COLO668 (cell line): ENCODE measurements around the gene TIMM17B.

Source experiments
- DNase-seq: peaks from one replicate; lab custom pipeline; 2025; ENCODE audit not compliant: unreplicated experiment; lab: John Stamatoyannopoulos, UW

The TIMM17B gene

GRCh38 chrX:48919360-48919841 lies 21.8 kb upstream of the TIMM17B start:
- peak; percentile 26 for DNase-seq

DNA sequence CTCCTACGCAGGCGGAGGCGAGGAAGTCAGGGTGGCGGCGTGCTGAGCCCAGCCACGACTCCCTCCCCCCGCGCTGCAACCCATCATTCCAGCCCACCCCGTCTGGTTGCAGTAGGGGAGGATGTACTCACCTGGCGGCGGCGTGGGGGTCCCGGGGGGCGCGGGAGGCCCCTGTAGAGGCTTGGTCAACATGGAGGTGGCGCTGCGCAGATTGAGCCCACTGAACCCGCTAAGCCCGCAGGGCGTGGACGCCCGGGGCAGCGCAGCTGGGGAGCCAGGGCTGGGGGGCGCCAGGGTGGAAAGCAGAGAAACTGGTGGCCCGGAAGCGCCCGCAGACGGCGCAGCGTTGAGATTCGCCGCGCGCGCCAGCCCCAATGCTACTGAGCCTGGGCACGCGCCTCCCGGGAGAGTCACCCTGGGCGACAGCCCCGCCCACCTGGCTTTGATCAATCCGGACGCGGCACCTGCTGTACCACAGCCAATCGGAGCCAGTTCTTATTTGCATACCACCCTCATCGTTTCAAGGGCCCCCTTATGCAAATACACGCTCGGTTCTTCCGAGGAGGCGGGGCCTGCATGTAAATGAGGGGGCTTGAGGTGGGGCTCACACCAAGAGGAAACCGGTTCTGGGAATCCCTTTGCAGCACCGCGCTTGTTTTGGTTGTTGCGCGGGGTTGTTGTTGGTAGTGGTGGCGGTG lies 21.2 kb upstream of the TIMM17B start, which contains the start of gene PIM2:
PIM2 (minus strand) TSS at position 382 of the 698 bp plus-strand sequence; CDS start at position 192, 190 bp downstream.
- DNase-seq = peak; percentile 95

- DNase-seq = peak; percentile 25
Observed at GRCh38 chrX:48918301-48918642, 20.7 kb upstream of the TIMM17B start.

DNA sequence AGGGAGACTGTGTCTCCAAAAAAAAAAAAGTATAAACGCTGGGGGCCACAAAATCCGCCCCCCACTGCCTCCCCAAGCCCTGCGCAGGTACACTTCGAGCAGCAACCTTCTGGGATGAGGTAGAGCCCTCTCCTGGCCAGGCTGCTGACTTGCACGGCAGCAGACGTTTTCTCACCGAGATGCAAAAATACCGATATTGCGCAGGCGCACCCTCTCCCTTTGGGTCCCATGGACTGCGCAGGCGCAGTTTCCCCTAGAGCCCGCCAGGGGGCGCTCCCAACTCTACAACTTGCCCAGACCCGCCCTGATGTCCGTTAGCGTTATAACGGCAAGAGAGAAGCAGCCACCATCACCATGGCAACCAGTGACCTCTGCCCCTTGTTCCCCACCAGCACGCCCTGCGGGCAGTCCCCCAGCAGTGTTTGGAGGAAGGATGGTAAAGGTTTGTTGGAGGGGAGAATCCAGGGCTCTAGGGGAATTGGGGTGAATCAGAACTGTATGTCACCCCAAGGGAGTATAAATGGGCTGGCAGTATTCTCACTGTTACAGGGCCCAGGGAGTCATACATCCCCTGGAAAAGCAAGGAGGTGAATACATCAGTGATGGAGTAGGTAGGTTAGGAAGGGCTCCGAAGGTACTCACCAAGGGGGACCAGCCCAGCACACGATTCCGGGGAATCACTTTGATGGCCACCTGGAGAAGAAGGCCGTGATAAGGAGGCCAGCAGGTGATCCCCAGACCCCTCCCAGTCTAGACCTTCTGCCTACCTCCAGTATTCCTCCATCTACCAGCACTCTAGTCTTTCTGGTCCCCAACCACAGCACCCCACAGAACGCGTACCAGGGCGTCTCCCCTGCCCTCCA lies 19.8 kb upstream of the TIMM17B start:
- DNase-seq = peak; percentile 87

GRCh38 chrX:48914593-48915493 lies 17.3 kb upstream of the TIMM17B start:
- DNase-seq = no peak

DNA sequence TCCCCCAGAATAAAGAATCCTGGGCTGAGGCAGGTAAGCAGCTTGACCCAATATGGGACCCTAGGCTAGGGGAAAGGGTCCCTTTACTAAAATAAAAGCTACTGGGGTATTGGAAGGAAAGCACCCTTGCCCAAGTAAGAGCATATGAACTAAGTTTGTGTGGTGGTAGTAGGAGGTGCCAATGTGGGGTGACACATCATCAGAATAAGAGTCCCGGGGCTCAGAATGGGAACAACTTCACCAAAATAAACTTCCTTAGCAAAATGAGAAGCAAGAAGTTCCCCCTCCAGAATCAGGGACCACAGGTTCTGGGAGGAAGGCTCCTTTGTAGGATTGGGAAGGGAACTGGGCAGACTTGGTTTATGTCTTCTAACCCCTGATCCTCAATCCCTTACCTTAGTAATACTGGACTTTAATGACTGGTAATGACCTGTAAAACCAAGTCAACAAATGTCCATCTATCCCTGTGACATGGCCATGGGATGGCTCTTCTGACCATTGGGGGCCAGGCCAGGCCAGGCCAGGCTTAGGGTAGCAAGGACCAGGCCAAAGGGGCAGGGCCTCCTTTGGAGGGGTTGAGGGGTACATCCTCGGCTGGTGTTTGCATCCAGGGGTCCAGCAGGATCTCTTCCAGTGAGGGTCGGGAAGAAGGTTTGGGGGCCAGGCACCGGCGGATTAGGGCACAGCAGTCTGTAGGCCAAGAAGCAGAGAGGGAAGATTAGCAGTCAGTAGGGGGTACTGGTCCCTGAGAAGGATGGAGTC lies 16.2 kb upstream of the TIMM17B start:
- no peak for DNase-seq

DNA sequence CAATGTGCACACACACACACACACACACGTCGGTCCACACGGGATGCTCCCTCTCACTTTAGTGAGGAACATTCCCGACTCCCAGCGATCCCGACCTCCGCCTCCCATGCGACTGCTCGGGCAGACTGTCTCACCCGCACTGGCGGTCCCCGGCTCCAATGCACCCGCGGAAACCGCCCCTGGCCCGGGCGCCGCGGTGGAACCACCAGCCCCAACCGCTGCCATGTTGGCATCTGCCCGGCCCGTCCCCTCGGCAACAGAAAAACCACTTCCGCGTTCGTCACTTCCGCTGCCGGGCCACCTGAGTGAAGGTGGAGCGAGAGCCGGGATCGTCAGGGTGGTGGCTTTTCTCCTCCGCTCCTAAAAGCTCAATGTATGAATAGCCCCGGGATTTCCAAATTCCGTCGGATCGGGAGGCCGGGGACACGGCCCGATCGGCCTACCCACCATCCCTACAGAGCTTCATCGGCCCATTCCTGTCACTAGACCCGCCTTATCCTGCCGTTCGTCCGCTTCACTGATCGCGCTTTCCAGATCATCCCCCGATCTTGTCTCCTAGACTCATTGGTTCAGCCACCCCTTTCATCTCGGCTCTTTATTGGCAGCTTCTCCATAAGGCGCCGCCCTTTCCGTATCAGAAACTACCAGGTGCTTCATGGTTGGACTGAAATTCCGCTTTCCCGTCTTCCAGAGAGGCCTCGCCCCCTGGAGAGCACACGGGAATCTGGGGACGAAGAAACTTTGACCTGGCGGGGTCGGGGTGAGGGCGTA lies 14.0 kb upstream of the TIMM17B start, which contains the start of gene SLC35A2:
SLC35A2 (minus strand) TSS at position 235 of the 771 bp plus-strand sequence; CDS start at position 225, 10 bp downstream.
- peak; percentile 85 for DNase-seq

DNA sequence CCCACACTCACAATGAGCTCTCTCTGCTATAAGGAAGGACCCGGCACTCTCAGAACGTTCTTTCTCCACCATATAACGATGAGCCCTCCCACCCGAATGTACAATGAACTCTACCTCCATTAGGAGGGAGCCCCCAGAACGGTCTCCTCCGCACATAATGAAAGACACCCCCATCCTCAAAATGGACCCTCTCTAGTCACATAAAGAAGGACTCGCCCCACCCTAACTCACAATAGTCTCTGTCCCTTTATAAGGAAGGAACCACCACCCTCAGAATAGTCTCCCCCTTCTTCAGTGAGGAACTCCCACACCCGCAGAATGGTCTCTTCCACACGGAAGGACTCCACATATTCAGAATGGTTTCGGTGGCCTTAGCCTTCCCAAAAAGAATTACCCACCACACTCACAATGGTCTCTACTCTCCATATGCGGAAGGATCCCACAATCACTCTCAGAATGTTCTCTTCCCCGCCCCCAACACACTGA lies 13.4 kb upstream of the TIMM17B start:
- DNase-seq = no peak

DNA sequence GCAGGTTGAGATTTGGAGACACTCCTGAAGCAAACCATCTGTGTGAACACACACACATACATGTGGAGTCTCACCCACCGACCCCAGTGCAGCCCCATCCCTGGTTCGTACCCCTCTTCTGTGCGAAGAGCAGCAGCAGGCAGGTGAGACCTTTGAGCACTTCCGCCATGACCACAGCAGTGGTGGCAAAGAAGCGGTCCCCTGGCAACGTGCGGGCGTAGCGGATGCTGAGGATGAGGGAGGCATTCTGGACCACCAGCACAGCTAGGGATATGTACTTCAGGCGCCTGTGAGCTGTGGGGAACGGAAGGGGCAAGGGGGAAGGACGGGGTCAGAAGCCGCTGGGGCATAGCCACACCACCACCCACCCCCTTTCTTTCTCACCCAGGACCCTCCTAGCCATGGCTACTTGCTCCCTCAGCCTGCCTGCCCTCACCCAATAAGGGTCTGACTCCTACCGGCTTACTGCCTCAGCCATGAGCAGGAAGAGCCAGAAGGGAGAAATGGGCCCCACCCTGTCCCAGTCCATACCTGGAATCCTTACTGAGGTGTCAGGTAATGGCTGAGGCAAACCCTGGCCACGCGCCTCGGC lies 12.2 kb upstream of the TIMM17B start:
- DNase-seq = no peak

- no peak for DNase-seq
Observed at GRCh38 chrX:48908600-48908999, 11.0 kb upstream of the TIMM17B start.

- no peak for DNase-seq
Observed at GRCh38 chrX:48905090-48905790, 7.7 kb upstream of the TIMM17B start.

DNA sequence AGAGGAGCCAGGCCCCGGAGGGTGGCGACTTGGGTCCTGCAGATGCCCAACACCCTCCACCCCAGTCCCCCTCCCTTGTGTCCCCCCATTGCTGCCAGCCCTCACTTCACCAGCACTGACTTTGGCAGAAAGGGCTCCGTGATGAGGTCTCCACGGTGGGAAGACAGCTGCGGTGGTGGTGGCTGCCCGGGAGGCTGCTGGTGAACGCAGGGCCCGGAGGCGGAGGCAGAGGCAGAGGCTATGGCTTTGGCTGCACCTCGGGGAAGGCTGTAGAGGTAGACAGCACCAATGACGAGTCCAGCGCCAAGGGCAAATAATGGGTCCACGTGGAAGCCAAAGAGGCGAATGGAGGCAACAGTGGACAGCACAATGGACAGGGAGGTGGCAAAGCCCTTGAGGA lies 7.1 kb upstream of the TIMM17B start:
- no peak for DNase-seq

DNA sequence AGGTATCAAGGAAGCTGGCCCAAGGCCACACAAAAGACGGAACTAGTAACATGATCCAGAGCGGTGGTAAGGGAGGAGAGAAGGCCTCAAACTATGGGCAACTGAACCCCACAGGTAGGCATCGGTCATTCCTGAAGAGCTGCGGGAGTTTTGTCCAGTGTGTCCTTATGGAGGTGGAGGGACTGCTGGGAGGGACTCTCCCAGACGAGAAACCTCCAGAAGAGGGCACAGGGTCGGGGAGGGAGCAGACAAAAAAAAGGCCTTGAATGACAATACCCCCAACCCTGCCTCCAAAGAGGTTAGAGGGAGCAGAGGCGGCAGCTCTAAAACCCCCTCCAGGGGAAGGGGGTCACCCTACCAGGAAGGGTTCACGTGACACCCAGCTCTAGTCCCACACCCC lies 6.6 kb upstream of the TIMM17B start:
- DNase-seq = no peak

DNA sequence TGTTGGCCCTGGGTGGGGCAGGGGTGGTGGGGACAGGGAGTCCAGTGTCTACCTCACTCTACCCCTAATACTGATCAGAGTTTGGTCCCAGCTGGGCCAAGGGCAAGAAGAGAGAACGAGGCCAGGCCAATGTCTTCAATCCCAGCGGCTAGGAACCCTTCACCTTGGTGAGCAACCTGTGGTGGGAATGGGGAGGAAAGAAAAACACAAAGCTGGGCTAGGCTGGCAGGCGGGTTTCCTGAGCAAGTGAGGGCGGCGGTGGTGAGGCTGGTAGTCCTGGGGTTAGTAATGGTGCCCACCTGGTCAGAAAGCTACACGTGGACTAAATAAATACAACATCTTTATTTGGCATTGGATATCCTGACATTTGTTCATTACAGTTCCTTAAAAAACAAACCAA lies 5.7 kb upstream of the TIMM17B start:
- no peak for DNase-seq

DNA sequence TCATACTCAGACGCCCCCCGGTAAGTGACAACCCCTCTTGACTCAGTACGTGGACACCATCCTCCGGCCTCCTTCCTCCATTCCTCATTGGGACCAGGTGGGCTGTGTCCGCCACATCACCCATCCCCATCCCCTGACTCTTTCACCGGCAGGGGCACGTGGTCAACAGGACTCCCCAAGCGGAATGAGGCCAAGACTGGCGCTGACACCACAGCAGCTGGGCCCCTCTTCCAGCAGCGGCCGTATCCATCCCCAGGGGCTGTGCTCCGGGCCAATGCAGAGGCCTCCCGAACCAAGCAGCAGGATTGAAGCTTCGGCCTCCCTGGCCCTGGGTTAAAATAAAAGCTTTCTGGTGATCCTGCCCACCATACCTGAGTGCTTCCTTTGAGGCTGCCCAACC lies 5.2 kb upstream of the TIMM17B start:
- no peak for DNase-seq

DNA sequence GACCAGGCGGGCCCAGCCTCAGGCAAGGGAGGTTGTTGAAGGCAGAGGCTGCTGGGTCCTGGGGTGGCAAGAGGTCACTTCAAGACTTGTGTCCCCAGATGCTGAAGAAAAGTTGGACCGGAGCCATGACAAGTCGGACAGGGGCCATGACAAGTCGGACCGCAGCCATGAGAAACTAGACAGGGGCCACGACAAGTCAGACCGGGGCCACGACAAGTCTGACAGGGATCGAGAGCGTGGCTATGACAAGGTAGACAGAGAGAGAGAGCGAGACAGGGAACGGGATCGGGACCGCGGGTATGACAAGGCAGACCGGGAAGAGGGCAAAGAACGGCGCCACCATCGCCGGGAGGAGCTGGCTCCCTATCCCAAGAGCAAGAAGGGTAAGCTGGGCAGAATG lies 4.6 kb upstream of the TIMM17B start:
- DNase-seq = no peak

DNA sequence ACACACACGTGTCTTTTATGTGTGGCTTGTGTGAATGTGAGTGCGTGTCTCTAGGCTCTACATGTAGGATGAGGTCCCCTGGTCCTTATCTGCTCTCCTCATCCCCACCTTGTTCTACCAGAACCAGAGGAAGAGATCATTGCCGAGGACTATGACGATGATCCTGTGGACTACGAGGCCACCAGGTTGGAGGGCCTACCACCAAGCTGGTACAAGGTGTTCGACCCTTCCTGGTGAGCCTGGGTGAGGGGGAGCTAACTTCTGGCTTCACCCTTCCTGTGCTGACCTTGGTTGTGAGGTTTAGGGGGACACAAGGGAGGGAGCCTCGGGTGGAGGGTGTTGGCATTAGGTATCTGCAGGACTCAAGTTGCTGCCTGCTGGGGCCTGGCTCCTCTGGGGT lies 3.5 kb upstream of the TIMM17B start:
- DNase-seq = no peak

DNA sequence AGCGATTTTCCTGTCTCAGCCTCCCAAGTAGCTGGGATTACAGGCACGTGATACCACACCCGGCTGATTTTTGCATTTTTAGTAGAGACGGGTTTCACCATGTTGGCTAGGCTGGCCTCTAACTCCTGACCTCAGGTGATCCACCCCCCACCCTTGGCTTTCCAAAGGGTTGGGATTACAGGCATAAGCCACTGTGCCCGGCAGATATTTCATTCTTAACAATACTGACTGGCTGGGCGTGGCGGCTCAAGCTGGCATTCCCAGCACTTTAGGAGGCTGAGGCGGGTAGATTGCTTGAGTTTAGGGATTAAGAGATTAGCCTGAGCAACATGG lies 1.5 kb upstream of the TIMM17B start:
- no peak for DNase-seq
